HPDE6-E6E7 (cell line): ENCODE measurements around the gene CNN1.

Source experiments
- DNase-seq: peaks from one replicate; pipeline ENCODE4 v3.0.0; 2011; ENCODE audit warnings: missing footprints; ENCODE audit errors: extremely low spot score

The CNN1 gene

DNA sequence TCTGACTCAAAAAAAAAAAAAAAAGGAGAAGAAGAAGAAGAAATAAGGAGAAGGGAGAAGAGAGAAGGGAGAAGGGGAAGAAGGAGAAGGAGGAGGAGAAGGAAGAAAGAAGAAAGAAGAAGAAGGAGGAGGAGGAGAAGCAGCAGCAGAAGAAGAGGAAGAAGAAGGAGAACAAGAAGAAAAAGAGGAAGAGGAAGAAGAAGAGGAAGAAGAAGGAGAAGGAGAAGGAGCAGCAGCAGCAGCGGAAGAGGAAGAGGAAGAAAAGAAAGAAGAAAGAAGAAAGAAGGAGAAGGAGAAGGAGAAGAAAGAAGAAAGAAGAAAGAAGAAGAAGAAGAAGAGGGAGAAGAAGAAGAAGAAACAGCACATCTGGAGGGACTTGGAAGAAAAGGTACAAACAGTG lies 4.1 kb upstream of the CNN1 start:
- no peak for DNase-seq

DNA sequence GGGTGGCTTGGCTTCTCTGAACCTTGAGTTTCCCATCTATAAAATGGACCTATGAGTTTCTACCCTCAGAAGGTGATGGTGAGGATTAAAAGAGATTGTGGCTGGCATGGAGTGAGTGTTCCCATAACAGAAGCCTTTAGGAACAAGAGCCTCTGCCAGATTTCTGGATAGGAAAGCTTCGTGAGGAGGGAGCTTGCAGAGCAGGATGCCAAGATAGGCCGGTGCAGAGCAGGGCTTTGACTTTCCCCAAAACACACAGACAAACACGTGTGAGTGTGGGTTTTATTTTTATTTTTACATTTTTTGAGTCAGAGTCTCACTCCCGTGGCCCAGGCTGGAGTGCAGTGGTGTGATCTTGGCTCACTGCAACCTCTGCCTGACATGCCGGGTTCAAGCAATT lies 3.7 kb upstream of the CNN1 start:
- no peak for DNase-seq

DNA sequence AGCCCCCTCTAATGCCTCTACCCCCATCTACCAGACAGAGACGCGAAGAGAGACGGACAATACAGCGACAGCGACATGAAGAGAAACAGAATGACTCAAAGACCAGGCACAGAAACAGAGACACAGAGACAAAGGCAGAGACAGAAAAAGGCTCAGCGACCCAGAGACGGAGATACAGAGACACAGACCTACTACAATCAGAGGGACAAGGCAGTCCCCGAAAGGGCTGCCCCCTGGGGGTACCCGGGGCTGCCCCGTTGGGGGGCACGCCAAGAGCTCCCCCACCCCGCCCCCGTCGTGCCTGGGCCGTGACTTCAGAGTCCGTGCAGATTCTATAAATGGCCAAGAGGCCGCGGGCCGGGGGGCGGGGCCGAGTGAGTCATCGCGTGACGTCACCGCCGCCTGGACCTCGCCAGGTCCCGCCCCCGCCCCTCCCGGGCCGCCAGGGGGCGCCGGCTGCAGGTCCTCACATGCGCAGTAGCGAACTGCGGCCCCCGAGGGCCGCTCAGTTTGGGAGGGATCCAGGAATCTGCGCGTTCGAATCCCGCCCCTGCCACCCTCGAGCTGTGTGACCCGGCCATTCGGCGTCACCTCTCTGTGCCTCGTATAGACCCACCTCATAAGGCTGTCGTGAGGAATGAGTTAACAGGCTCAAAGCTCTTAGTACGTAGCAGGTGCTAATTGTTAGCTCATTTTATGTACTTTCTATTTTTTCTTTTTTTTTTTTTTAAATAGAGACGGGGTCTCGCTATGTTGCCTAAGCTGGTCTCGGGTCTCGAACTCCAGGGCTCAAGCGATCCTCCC lies 2.7 kb upstream of the CNN1 start:
- DNase-seq: peak; percentile 74

- DNase-seq: no peak
These were observed 1.1 kb downstream of the CNN1 start for GRCh38 chr19:11539495-11540365.

- DNase-seq: no peak
These were observed 2.0 kb downstream of the CNN1 start for GRCh38 chr19:11540645-11541044.

GRCh38 chr19:11541238-11541637 lies 2.6 kb downstream of the CNN1 start:
- DNase-seq: no peak

DNA sequence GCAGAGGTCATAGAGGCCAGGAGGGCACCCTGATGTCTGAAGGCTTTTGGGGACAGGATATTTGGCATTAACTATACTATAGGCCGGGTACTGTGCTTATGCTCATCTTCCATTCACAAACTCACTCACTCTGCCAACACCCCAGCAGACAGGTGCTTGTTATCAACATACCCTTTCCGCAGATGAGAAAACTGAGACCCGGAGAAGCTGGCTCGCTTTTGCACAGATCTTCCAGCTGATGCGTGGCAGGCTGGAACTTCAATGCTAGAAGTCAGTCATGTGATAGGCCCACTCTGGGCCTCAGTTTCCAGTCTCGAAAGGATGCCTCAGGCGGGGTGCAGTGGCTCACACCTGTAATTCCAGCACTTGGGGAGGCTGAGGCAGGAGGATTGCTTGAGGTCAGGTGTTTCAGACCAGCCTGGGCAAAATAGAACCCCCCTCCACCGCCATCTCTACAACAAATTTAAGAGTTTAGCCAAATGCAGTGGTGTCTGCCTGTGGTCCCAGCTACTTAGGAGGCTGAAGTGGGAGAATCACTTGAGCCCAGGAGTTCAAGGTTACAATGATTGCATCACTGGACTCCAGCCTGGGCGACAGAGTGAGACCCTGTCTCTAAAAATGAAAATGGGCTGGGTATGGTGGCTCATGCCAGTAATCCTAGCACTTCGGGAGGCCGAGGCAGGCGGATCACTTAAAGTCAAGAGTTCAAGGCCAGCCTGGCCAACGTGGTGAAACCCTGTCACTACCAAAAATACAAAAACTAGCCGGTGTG lies 9.5 kb downstream of the CNN1 start:
- DNase-seq: no peak

DNA sequence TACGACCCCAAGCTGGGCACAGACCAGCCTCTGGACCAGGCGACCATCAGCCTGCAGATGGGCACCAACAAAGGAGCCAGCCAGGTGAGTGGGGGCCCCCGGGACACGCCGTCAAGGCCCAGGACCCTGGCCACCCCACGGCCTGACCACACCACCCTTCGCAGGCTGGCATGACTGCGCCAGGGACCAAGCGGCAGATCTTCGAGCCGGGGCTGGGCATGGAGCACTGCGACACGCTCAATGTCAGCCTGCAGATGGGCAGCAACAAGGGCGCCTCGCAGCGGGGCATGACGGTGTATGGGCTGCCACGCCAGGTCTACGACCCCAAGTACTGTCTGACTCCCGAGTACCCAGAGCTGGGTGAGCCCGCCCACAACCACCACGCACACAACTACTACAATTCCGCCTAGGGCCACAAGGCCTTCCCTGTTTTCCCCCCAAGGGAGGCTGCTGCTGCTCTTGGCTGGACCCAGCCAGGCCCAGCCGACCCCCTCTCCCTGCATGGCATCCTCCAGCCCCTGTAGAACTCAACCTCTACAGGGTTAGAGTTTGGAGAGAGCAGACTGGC lies 10.8 kb downstream of the CNN1 start:
- no peak for DNase-seq

DNA sequence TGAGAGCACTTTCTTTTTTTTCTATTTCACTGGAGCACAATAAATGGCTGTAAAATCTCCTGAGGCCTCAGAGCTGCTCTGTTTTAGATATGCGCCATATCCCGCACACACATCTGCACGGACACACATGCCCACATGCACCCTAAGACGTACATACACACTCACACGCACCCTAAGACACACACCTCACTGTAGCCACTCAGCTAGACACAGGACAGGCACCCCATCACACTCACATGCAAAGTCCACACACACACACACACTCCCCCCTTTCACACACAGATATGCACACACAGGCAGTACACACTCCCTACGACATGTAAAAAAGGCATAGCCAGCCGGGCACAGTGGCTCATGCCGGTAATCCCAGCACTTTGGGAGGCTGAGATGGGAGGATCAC lies 11.6 kb downstream of the CNN1 start:
- DNase-seq: no peak

GRCh38 chr19:11551603-11552235 lies 13.1 kb downstream of the CNN1 start:
- DNase-seq: no peak

GRCh38 chr19:11552666-11553372 lies 14.2 kb downstream of the CNN1 start:
- DNase-seq: no peak

DNA sequence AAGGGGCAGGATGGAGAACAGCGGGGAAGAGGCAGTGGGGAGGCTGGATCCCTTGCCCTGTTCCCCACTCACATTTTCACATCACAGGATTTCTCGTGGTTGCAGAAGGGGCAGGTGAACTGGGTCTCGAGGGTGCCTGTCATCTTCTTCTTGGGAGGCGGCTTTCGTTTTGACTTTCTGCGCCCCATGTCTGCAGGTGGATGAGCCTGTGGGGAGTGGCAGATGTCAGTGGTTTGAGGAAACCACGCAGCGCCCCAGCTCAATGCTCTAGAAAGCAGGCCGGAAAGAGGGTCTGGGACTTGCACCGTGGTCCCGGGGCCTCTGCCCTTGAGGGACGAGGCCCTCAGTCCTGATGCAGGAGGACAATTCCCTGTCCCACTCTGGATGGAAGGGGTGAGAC lies 15.5 kb downstream of the CNN1 start:
- no peak for DNase-seq

- DNase-seq: no peak
These were observed 16.6 kb downstream of the CNN1 start for GRCh38 chr19:11555246-11555645.

- no peak for DNase-seq
These were observed 18.2 kb downstream of the CNN1 start for GRCh38 chr19:11556634-11557420.

GRCh38 chr19:11558881-11559828 lies 20.5 kb downstream of the CNN1 start, which contains the start of gene ELOF1:
Gene ELOF1, minus strand, starts transcription at chr19:11559230. Its CDS starts 4,883 bp downstream, at chr19:11554347.
- peak; percentile 99 for DNase-seq

DNA sequence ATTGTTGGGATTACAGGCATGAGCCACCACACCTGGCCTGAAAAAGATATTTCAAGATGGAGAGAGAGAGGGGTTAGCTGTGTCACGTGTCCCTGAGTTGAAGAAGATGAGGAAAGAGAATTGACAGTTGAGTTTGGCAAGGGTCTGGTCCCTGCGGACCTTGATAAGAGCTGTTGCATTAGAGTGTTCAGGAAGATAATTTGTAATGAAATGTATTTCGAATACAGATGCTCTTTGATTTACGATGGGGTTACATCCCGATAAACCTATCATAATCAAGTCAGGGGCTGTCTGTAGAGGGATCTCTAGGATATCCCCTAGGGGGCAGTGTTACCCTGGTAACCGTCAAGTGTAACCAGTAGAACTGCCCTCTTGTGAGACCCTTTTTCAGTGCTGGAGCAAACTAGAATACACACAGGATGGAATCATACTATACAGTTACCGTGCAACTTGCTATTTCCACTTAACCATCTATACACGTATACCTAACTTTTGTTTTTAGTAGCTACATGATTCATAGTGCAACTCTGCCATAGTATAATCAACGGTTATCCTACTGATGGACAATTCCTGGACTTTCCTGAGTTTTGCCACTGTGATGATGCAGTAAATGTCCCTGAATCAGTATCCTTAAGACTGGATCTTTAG lies 21.9 kb downstream of the CNN1 start:
- DNase-seq: peak; percentile 48

DNA sequence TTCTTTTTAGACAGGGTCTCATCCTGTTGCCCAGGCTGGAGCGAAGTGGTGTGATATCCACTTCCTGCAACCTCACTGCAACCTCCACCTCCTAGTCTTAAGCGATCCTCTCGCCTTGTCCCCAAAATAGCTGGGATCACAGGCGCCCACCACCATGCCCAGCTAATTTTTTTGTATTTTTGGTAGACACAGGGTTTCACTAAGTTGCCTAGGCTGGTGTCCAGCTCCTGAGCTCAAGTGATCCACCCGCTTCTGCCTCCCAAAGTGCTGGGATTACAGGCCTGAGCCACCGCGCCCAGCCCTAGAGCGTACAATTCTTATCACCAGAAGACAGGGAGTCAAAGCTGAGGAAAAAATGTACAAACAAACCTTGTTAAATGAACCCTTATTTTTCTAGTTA lies 24.9 kb downstream of the CNN1 start:
- DNase-seq: no peak
